ENCODE measurements around the gene FBXL7. TPM values are rescaled to one million over a fixed set of nuclear protein-coding genes. Genes with fewer than 3 reads are reported as not detected.

The FBXL7 gene
- total and polyA plus RNA-seq, 2 experiments from 2014 or later, result 4.5 to 15.2 TPM

- TF ChIP-seq CREB1 (CRISPR knock-in tag; IDR thresholded peaks at IDR 0.05; ENCODE audit: low read depth), result no peak
These were observed 33.3 kb downstream of the FBXL7 start (continued) for GRCh38 chr5:15533129-15533893.

DNA sequence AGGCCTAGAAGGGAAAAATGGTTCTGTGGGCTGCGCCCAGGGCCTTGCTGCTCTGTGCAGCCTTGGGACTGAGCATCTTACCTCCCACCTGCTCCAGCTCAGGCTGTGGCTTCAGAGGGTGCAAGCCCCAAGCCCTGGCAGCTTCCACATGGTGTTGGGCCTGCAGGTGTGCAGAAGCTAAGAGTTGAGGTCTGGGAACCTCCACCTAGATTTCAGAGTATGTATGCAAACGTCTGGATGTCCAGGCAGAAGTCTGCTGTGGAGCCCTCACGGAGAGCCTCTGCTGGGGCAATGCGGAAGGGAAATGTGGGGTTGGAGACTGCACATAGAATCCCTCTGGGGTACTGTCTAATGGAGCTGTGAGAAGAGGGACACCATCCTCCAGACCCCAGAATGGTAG is 36.0 kb downstream of the FBXL7 start:
- Mint-ChIP-seq H3K36me3 (ENCODE audit: low read depth) (peaks cover 28% of the 10 kb centered on the region), H3K27ac (no peak overlapping the region), H3K4me3 (no peak overlapping the region), H3K4me1 (peaks cover 29% of the 10 kb centered on the region), H3K9me3 (peaks cover 27% of the 10 kb centered on the region), H3K27me3 (ENCODE audit: insufficient read depth, low read depth, poor library complexity) (peaks cover 2% of the 10 kb centered on the region)
- no peaks in the 10 kb centered on the region for H3F3A ChIP-seq (replicated peaks; ENCODE audit: low read depth)
- H3K27ac ChIP-seq (ENCODE audit: low read depth), result no peak overlapping the region
- peaks cover 35% of the 10 kb centered on the region for H3K4me1 ChIP-seq (ENCODE audit: insufficient read depth)
- TF ChIP-seq NANOG (IDR thresholded peaks at IDR 0.05; ENCODE audit: borderline replicate concordance) (no peak), ZNF462 (CRISPR knock-in tag; IDR thresholded peaks at IDR 0.05) (no peak), CREB1 (CRISPR knock-in tag; IDR thresholded peaks at IDR 0.05; ENCODE audit: low read depth) (no peak), ZNF331 (CRISPR knock-in tag; IDR thresholded peaks at IDR 0.05; ENCODE audit: low read depth) (no peak), EZH2 (IDR thresholded peaks at IDR 0.05; ENCODE audit: low read depth, unreplicated experiment) (no peak), ZNF114 (CRISPR knock-in tag; IDR thresholded peaks at IDR 0.05) (no peak), JUNB (IDR thresholded peaks at IDR 0.05; ENCODE audit: unreplicated experiment) (no peak), REST (IDR thresholded peaks at IDR 0.05; ENCODE audit: unreplicated experiment) (no peak), STAT1 (IDR thresholded peaks at IDR 0.05; ENCODE audit: unreplicated experiment) (no peak)
- TF ChIP-seq, protein P1, sequence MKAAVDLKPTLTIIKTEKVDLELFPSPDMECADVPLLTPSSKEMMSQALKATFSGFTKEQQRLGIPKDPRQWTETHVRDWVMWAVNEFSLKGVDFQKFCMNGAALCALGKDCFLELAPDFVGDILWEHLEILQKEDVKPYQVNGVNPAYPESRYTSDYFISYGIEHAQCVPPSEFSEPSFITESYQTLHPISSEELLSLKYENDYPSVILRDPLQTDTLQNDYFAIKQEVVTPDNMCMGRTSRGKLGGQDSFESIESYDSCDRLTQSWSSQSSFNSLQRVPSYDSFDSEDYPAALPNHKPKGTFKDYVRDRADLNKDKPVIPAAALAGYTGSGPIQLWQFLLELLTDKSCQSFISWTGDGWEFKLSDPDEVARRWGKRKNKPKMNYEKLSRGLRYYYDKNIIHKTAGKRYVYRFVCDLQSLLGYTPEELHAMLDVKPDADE (IDR thresholded peaks at IDR 0.05), result no peak
- TF ChIP-seq, protein P2, sequence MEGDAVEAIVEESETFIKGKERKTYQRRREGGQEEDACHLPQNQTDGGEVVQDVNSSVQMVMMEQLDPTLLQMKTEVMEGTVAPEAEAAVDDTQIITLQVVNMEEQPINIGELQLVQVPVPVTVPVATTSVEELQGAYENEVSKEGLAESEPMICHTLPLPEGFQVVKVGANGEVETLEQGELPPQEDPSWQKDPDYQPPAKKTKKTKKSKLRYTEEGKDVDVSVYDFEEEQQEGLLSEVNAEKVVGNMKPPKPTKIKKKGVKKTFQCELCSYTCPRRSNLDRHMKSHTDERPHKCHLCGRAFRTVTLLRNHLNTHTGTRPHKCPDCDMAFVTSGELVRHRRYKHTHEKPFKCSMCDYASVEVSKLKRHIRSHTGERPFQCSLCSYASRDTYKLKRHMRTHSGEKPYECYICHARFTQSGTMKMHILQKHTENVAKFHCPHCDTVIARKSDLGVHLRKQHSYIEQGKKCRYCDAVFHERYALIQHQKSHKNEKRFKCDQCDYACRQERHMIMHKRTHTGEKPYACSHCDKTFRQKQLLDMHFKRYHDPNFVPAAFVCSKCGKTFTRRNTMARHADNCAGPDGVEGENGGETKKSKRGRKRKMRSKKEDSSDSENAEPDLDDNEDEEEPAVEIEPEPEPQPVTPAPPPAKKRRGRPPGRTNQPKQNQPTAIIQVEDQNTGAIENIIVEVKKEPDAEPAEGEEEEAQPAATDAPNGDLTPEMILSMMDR (conservative IDR thresholded peaks at IDR 0.05; ENCODE audit: low read depth in 2 of 2), result no peak
- no peak for DNase-seq (ENCODE audit: low spot score)
- H3K79me2 ChIP-seq (replicated peaks; ENCODE audit: insufficient read depth), result peaks cover 60% of the 10 kb centered on the region
- no peaks in the 10 kb centered on the region for H4K20me1 ChIP-seq (replicated peaks; ENCODE audit: insufficient read depth)
- no peak for ATAC-seq
- H3K4me2 ChIP-seq, result no peak overlapping the region
- H3K4me3 ChIP-seq, result no peak overlapping the region
- H2AFZ ChIP-seq, result no peak overlapping the region
- peaks cover 6% of the 10 kb centered on the region; the same call in 1 of the 2 replicates for H3K9me2 ChIP-seq (ENCODE audit: insufficient read depth)
- no peaks in the 10 kb centered on the region for H3K36me3 ChIP-seq (ENCODE audit: insufficient read depth)
- no peaks in the 10 kb centered on the region for H3K27me3 ChIP-seq (ENCODE audit: insufficient read depth)
